ENCODE measurements around the gene C7orf33. TPM values are rescaled to one million over a fixed set of nuclear protein-coding genes. Genes with fewer than 3 reads are reported as not detected.

The C7orf33 gene
- total and polyA plus RNA-seq, 2 of the 8 experiments (the other 6 are each of a cell fraction or from before 2014, with no cell fraction given): not detected

GRCh38 chr7:148588168-148588567 lies 2.4 kb upstream of the C7orf33 start:
- H4K8ac ChIP-seq (ENCODE audit: extremely low read depth, insufficient read depth, low read length): no peak overlapping the region
- H3K23ac ChIP-seq (ENCODE audit: insufficient read length): no peak overlapping the region
- no peak overlapping the region for H3K56ac ChIP-seq (replicated peaks; ENCODE audit: insufficient read length, low read depth, low read length)
- H2AK5ac ChIP-seq (ENCODE audit: low read depth, low read length): no peak overlapping the region
- H3K14ac ChIP-seq (ENCODE audit: insufficient read length): no peak overlapping the region
- no peak for TF ChIP-seq POLR2A (IDR thresholded peaks at IDR 0.05; ENCODE audit: control extremely low read depth in 1 of 2, low read depth in 2 of 2, low read length in 2 of 2)
- H3K9me3 ChIP-seq (ENCODE audit: insufficient read depth in 2 of 2, low read depth in 1 of 2, low read length in 1 of 2): no peaks in the 10 kb centered on the region
- H4K5ac ChIP-seq (ENCODE audit: insufficient read length, low read depth, low read length): no peak overlapping the region
- H2BK20ac ChIP-seq (ENCODE audit: low read length): no peak overlapping the region
- H3K27ac ChIP-seq (ENCODE audit: low read depth, low read length): no peak overlapping the region
- H3K4ac ChIP-seq (replicated peaks; ENCODE audit: insufficient read length, low read depth, low read length): no peak overlapping the region
- H4K91ac ChIP-seq (replicated peaks; ENCODE audit: insufficient read length, low read length): peak overlapping the region; percentile 49
- no peak overlapping the region for H3K4me3 ChIP-seq (ENCODE audit: extremely low read depth in 1 of 4, insufficient read depth in 2 of 4, low read depth in 3 of 4, low read length in 4 of 4)
- H3K27me3 ChIP-seq (replicated peaks in 1 of 4; ENCODE audit: control insufficient read depth in 3 of 4, extremely low read depth in 1 of 4, insufficient read depth in 3 of 4, low read length in 3 of 4): no peaks in the 10 kb centered on the region
- ChIA-PET POLR2A (ENCODE audit: partially characterized antibody) (no interaction called here), CTCF (ENCODE audit: partially characterized antibody) (interaction anchor here (0.6 to 1.7 kb wide), 3 partner anchors 13 to 17 kb away, joined by 3 to 12 read pairs (median 4); no protein-coding TSS in a partner anchor)
- no peak overlapping the region for H2BK12ac ChIP-seq (ENCODE audit: low read depth, low read length)
- DNase-seq (ENCODE audit: low read depth in 1 of 2, low spot score in 2 of 2) (no peak), FAIRE-seq (no peak)
- no peaks in the 10 kb centered on the region for H3K36me3 ChIP-seq (ENCODE audit: control insufficient read depth in 2 of 4, insufficient read depth in 4 of 4, low read length in 3 of 4)
- no peak overlapping the region for H3K4me2 ChIP-seq (ENCODE audit: insufficient read depth in 1 of 2, low read depth in 2 of 2, low read length in 2 of 2)
- H3K4me1 ChIP-seq (replicated peaks in 1 of 4; ENCODE audit: control insufficient read depth in 3 of 4, insufficient read depth in 4 of 4, low read length in 3 of 4): peaks cover 4 to 16% (median 13%) of the 10 kb centered on the region in 4 experiments; a peak in 6 of 7 replicates
- H2AFZ ChIP-seq (ENCODE audit: low read length): no peak overlapping the region
- no peaks in the 10 kb centered on the region for H3K79me2 ChIP-seq (ENCODE audit: control insufficient read depth in 1 of 2, insufficient read depth in 2 of 2, low read length in 2 of 2)
- no peak overlapping the region for H3K9ac ChIP-seq (replicated peaks in 1 of 4; ENCODE audit: extremely low read depth in 1 of 4, low read depth in 3 of 4, low read length in 3 of 4)
- no peaks in the 10 kb centered on the region for H4K20me1 ChIP-seq (replicated peaks in 1 of 2; ENCODE audit: control insufficient read depth in 1 of 2, insufficient read depth in 2 of 2, low read length in 2 of 2)
- WGBS, 2 experiments (ENCODE audit: extremely low coverage in 1 of 2, insufficient coverage in 1 of 2, insufficient read length in 1 of 2, insufficient replicate concordance in 2 of 2, low coverage in 1 of 2, low lambda C conversion rate in 2 of 2, missing lambda C conversion rate in 1 of 2): 84% methylated on average over 6 of the region's 6 CpGs; no CpG with 5 or more reads in 1 of the 2 experiments
- H3K79me1 ChIP-seq (ENCODE audit: low read depth, low read length): no peaks in the 10 kb centered on the region
- no peak overlapping the region for H2BK5ac ChIP-seq (ENCODE audit: low read depth, low read length)
- no peak overlapping the region for H2BK15ac ChIP-seq (ENCODE audit: low read length)
- no peak overlapping the region for H3K18ac ChIP-seq (ENCODE audit: extremely low read depth, low read length)
- no peak overlapping the region for H2BK120ac ChIP-seq (replicated peaks; ENCODE audit: low read depth, low read length)
- no peaks in the 10 kb centered on the region for H3K23me2 ChIP-seq (ENCODE audit: low read depth, low read length)

Data from H1 (cell line).